H1 (cell line): ENCODE measurements around the gene SARNP. TPM values are rescaled to one million over a fixed set of nuclear protein-coding genes. Genes with fewer than 3 reads are reported as not detected.

Experiments used
- BCL11A ChIP-seq, 2 experiments: IDR thresholded peaks; one replicate each; pipeline ENCODE4 v1.6.1; 2011; ENCODE audit warnings: low read depth in 2 of 2, low read length in 2 of 2, mild to moderate bottlenecking in 2 of 2
- TAF1 ChIP-seq: IDR thresholded peaks from 2 replicates; pipeline ENCODE4 v1.6.1; 2011; ENCODE audit warnings: mild to moderate bottlenecking, low read depth, low read length
- polyA plus RNA-seq, 7 experiments: library from polyadenylated mRNA; depleted of rRNA in 3 of 7; stranded (reverse) in 5 of 7; unstranded in 2 of 7; fragments of >200 nt in 5 of 7; fragments of 200-250 nt in 2 of 7; gene quantifications; 1 replicate in 5 of 7; 2 replicates in 1 of 7; 4 replicates in 1 of 7; pipeline versions ENCODE4 v1.2.1 to v1.2.3, GENCODE V29; 2011 to 2013; ENCODE audit warnings: missing spikeins in 2 of 7, mixed read lengths in 2 of 7
- total RNA-seq: library from RNA; stranded (reverse); fragmentation: NEBNext Ultra II Directional; extraction: Animal tissue kit (Norgen Biotek cat#: 25700); gene quantifications from 2 replicates; pipeline ENCODE4 v1.2.1, GENCODE V29; 2021
- TF ChIP-seq, protein P1 (sequence below): IDR thresholded peaks from 2 replicates; pipeline ENCODE4 v1.6.1; 2012; ENCODE audit warnings: low read length, inconsistent platforms

Gene SARNP
- total and polyA plus RNA-seq, 2 of the 8 experiments (the other 6 are each of a cell fraction or from before 2014, with no cell fraction given): 114 to 226 TPM

DNA sequence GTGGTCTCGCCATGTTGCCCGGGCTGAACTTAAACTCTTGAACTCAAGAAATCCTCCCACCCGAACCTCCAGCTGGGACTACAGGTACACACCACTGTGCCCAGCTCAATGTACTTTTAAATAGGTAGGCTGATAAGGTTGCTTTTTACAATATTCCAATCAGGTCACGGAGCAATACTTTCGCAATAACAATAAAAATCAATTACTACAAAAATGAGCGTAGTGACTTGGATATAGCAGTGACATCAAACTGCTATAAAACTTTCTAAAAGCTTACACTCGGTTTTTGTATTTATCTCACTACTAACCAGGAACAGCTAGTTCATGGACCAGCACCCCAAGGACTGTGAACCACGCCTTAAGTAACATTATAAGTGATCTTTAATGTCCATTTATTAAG is 10.5 kb downstream of the SARNP start (continued):
- TF ChIP-seq, protein P1, sequence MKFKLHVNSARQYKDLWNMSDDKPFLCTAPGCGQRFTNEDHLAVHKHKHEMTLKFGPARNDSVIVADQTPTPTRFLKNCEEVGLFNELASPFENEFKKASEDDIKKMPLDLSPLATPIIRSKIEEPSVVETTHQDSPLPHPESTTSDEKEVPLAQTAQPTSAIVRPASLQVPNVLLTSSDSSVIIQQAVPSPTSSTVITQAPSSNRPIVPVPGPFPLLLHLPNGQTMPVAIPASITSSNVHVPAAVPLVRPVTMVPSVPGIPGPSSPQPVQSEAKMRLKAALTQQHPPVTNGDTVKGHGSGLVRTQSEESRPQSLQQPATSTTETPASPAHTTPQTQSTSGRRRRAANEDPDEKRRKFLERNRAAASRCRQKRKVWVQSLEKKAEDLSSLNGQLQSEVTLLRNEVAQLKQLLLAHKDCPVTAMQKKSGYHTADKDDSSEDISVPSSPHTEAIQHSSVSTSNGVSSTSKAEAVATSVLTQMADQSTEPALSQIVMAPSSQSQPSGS: no peak
- no peak for TF ChIP-seq BCL11A (IDR thresholded peaks at IDR 0.05; ENCODE audit: low read depth in 2 of 2, low read length in 2 of 2)
- no peak for TF ChIP-seq TAF1
